Measurements from ENCODE around the gene NUMBL.

NUMBL gene

DNA sequence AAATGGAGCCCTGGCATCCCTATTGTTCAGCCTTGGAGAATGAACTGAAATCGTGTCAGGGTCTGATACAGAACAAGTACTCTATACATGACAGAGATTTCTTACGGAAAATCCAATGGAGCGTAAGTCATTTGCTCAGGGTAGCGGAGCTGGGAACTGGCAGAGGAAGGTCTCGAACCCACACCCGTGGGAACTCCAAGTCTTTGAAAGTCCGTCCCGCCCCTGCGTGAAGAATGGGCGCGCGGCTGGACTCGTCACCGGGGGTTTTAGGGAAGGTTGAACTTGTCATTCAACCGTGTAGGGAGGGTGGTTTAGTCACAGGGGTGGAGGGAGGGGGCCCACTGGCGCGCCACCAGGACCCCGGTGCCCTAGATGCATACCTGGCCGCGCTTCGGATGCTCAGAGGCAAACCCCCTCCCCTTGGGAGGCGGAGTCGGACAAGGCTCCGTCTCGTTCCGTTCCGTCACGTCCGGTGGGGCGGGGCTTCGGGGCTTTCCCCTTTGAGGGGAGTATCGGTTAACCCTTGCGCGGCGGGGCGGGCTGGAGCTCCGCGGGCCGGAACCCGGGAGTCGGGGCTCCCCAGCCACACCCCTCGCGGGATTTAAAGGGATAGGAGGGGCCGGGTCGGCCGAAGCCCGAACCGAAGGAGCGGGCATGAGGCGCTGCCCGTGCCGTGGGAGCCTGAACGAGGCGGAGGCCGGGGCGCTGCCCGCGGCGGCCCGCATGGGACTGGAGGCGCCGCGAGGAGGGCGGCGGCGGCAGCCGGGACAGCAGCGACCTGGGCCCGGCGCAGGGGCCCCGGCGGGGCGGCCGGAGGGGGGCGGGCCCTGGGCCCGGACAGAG, 26.3 kb upstream of the NUMBL start, which contains the start of the genes COQ8B and ITPKC:
COQ8B (minus strand) TSS at position 405 of the 843 bp plus-strand sequence. CDS start 2,254 bp downstream, outside the sequence.
ITPKC (plus strand) TSS at position 631 of the 843 bp plus-strand sequence; CDS start at position 655, 24 bp downstream.
- peak; percentile 100 for DNase-seq (ENCODE audit: low read depth in 2 of 2, low spot score in 1 of 2)

DNA sequence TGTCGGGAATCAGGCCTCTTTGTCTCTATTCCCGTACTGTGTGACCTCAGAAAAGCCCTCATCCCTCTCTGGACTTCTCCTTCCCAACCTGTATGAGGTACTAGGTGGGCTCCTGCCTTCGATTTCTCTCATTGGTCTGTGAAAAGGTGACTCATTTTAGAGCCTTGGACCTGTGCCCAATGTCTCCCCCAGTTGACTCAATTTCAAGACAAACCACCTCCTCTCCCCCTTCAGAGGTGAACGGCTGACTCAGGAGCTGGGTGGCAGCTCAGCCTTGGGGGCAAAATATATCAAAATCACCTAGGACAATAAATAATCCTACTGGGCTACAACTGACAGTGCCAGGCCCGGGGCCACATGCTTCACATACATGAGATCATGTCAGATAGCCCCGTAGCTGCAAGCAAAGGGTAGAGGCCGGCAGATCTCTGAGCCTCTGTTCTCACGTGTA, 25.6 kb upstream of the NUMBL start:
- DNase-seq (ENCODE audit: low read depth in 2 of 2, low spot score in 1 of 2), result peak; percentile 54 to 60

DNA sequence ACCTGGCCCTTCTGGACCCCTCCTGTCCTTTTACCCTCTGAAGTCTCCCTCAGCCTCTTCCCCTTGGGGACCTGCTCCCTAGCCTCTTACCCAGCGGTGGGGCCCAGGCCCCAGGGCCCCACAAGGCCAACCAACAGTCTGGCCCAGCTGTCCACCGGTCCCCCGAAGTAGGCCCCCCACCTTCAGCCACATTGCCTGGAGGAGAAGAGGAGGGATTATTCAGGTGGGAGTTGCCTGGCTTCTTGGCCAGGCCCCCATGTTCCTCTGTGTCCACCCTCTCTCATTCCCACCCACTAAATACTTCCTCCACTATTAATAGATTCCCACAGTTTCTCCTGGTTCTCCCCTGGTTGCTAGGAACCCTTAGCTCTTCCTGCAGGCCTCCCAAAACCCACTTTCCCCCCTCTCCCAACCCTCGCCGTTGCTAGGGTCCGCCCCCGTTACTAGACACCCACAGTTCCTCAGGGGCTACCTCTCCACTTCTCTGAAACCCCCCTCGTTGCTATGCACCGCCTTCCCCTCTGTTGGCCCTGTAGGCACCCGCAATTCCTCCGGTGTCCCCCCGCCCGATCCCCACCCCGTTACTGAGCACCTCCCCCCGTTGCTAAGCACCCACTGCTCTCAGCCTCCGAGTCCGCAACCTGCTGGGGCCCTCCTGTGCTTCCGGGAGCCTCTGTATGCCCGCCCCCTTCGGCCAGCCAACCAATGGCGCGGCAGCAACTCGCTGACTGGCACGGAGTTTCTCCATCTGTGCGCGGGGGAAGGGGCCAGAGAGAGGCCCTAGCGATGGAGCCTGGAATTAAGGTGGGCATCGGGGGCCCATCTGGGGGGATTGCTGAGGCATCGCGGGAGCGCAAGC, 24.2 kb upstream of the NUMBL start:
- DNase-seq (ENCODE audit: low read depth in 2 of 2, low spot score in 1 of 2), result peak; percentile 73 to 87

DNA sequence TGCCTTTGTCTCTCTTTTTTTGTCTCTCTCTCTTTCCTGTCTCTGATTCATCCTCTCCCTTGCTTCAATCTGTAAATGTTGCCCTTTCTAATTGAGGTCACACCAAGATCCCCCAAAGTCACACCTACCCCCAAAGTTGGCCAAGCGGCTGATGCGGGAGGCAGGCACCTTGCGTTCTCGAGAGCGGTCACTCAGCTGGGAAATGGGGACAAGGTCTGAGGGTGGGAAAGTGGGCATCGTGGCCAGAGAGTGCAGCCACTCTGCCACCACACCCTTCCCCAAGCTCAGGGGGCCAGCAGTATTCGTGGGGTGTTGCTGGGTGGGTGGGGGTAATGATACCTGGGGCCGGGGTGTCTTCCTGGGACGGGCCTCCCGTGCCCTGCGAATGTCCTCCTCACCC, 23.5 kb upstream of the NUMBL start:
- no peak for DNase-seq (ENCODE audit: low read depth in 2 of 2, low spot score in 1 of 2)

DNA sequence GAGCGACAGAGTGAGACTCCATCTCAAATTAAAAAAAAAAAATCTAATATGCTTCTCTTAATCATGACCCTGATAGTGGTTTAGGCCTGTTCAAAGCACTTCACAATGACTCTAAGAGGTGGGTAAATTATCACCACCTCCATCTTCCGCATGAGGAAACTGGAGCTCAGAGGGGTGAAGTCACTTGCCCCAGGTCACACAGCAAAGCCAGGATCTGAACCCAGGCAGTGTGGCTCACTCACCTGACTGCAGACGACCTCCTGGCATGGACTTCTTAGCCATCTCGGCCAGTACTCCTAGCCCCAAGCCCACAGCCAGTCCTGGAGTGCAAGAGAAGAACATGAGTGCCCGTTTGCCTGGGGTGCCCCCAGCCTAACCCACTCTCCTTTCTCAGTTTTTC, 19.4 kb upstream of the NUMBL start:
- DNase-seq (ENCODE audit: low read depth in 2 of 2, low spot score in 1 of 2), result no peak

DNA sequence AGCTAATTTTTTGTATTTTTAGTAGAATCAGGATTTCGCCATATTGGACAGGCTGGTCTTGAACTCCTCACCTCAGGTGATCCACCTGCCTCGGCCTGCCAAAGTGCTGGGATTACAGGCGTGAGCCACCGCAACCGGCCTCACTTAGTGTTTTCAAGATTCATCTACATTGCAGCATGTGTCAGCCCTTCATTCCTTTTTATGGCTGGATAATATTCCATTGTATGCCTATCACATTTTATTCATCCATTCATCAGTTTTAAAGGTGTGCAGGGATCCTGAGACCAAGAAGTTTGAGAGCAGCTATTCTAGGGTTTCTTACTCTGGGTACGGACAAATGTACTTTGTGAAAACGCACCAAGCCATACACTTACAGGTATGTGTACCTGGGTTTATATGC, 17.2 kb upstream of the NUMBL start:
- DNase-seq (ENCODE audit: low read depth in 2 of 2, low spot score in 1 of 2), result no peak

DNA sequence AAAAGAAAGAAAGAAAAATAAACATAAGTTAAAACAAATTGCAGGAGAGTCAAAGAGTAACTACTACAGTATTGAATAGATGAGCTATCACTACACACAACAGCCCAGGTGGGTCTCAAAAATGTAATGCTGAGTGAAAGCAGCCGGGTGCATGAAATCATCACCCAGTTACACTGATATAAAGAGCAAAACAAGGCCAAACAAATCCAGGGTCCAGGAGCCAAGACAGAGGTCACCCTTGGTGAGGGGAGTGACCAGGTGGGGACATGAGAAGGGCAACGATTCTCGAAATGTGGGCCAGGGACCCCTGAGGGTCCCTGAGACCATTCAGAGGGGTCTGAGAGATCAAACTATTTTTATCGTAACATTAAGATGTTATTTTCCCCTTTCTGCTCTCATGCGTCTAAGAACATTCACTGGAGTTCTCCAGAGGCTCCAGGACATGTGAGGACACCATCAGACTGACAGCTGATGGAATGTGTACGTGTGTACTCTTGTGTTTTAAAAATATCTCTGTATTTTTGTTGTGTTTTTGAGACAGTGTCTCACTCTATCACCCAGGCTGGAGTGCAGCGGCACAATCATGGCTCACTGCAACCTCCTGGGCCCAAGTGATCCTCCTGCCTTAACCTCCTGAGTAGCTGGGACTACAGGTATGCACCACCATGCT, 15.6 kb upstream of the NUMBL start:
- DNase-seq (ENCODE audit: low read depth in 2 of 2, low spot score in 1 of 2), result no peak

DNA sequence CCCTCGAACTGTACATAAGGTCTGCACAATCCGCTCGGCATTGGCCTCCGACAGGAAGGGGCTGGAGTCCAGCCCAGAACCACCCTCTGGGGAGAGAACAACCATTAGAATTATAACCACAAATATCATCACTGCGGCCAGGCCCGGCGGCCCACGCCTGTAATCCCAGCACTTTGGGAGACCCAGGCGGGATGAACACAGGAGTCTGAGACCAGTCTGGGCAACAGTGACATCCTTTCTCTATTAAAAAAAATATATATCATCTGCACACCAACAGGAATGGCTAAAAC, 14.9 kb upstream of the NUMBL start:
- DNase-seq (ENCODE audit: low read depth in 2 of 2, low spot score in 1 of 2), result no peak

DNA sequence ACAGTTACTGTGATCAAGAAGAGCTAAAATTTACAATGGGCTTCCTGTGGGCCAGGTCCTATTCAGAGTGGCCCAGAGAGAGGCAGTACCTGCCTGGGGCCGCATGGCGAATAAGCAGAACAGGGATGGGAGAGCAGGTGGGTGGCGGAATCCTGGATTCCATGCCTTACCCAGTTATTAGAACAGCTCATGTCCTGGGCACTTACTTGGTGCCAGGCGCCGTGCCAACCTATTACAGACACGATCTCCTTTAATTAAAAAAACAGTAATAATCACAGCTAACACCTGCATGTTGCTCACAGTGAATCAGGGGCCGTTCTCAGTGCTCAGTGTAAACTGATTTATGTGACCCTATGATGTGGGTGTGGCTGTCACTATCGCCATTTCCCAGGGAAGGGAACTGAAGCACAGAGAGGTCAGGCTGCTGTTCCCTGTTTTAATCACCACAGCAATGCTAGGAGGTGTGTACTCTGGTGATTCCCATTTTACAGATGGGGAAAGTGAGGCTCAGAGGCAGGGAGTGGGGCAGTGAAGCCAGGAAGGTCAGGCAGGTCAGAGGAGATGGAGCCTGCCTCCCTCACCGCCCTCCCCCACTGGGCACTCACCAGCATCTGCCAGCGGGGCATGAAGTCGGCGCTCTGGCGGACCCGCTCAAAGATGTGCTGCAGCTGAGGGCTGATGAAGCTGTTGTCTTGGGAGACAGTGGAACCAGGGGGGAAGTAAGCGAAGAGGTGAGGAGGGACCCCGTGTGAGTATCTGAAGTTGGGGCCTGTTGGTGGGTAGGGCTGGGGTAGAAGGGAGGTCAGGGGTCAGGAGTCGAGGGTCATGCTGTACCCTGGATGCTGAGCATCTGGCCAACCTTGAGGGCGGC, 14.3 kb upstream of the NUMBL start:
- no peak for DNase-seq (ENCODE audit: low read depth in 2 of 2, low spot score in 1 of 2)

DNA sequence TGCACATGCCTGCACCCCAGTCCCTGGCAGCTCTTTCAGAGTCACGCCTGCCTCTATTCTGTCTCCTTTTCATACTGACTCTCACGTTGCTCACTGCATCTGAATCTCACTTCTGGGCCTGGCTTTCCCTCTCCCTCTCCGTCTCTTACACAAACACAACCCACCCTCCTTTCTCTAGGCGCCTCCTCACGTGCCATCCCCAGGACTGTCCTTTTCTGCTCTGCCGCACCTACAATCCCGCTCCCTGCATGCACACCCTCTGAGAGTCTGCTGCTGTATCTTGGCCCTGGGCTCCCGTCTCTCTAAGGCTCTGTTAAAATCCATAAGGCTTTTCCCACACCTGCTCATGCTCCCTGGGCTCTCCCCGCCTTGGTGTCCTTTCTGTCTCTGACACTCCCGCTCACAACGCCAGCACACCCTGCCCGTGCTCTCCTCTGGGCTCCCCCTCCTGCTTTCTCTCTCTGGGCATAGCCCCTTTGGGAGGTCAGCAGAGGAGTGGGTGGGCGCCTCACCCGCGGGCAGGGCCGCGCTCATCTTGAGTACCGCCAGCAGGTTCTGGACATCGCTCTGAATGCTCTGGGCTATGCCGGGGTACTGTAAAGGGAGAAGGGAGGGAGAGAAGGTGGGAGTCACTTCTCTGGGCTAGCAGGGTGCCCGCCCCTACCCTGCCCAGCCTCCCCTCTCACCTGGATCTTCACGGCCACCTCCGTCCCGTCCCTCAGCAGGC, 12.7 kb upstream of the NUMBL start:
- DNase-seq (ENCODE audit: low read depth in 2 of 2, low spot score in 1 of 2), result no peak

DNA sequence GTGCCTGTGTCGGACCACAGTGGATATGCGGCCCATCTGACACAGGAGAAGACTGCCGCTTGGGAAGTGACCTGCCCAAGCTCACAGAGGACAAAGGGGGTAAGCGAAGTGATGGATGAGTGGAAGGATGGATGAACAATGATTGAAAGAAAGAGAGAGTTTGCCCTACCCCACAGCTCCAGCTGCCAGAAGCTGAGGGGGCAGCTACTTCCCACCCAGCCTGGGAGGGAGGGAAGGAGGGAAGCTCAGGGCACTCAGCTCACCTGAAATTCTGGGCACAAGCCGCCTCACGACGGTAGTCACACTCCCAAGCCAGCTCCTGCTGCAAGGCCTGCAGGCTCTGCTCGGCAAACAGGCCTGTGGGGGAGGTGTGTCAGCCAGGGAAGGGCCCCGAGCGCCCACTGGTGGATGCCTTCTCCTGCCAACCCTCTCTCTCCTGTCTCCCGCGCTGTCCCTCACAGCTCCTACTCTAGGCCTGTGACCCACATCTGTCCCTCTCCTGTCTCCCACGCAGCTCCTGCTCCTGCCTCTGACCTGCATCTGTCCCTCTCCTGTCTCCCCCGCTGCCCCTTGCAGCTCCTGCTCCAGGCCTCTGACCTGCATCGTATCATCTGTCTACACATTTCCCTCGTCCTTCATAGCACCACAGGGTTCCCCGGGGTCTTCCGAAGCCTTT, 12.0 kb upstream of the NUMBL start:
- DNase-seq (ENCODE audit: low read depth in 2 of 2, low spot score in 1 of 2), result no peak

DNA sequence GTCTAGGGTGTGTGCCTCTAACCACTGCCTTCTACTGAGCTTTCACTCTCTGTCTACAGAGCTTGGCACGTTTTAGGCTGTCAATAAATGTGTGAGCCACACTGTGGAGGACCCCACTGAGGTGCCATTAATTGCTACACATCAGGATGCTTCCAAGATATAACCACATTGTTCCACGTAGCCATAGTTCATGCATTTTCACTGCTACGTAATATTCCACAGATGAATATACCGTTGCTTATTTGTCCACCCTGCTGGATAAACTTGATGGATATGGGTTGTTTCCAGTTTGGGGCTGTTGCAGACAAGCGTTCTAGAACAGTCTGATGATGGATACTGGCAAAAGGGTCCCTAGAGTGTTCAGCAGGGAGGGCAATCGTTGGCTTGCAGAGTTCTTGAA, 11.3 kb upstream of the NUMBL start:
- no peak for DNase-seq (ENCODE audit: low read depth in 2 of 2, low spot score in 1 of 2)

DNA sequence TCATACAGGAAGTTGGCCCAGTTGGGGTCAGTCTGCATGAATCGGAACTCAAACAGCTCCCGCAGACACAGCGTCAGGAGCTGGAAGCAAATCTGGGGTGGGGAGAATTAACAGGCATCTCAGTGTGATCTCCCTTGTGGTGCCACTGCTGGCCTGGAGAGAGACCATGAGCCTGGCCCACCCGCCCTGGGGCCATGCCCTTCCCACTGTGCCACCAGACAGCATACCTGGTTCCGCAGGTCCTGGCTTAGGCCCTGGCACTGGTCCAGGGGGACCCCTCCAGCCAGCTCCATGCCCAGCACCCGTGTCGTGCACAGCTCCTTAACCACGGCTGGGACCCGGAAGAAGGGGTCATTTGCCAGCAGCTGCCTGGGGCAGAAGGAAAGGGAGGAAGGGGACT, 9.6 kb upstream of the NUMBL start:
- no peak for DNase-seq (ENCODE audit: low read depth in 2 of 2, low spot score in 1 of 2)

DNA sequence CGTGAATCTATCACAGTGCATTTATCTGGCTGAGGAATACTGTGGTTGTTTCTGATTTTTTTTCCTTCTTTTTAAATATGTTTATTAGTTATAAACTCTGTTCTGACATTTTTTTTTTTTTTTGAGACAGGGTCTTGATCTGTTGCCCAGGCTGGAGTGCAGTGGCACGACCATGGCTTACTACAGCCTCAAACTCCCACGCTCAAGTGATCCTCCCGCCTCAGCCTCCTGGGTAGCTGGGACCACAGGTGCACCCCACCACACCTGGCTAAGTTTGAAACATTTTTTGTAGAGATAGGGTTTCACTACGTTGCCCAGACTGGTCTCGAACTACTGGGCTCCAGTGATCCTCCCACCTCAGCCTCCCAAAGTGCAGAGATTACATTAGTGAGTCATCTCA, 6.6 kb upstream of the NUMBL start:
- DNase-seq (ENCODE audit: low read depth in 2 of 2, low spot score in 1 of 2), result no peak

DNA sequence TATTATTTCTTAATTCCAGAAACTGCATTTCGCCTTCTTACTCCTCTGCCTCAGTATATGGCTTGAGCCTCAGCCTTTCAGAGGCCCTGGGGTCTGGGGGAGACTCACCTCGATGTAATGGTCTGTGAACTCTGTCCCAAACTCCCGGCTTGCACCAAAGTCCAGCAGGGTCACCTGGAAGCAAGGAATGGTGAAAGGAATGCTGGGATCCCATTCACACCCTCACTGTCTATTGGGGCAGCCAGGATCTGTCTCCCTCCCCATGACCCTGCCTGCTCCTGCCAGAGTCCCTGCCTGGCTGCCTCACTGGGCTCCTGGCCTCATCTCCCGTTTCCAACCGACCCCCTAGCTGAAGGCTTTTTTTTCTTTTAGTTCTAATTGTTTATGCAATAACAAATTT, 5.4 kb upstream of the NUMBL start:
- no peak for DNase-seq (ENCODE audit: low read depth in 2 of 2, low spot score in 1 of 2)

DNA sequence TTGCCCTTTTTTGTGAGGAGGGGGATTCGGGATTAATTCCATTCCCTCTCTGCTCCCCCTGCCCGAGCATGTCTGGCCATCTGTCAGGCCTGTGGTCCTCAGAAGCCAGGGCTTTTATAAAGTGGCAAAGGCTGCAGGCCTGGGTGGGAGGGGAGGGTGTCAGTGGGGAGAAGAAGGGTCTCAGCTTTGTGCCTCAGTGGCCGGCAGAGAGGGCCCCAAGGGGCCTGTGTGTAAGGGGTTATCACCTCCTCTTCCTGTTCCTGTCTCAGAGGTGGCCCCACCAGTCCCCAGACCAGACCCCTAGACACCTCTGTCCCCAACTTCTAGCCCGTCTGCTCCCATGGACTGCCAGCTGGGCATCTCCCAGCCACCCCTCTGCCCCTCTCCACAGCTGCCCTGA, 3.4 kb upstream of the NUMBL start:
- no peak for DNase-seq (ENCODE audit: low read depth in 2 of 2, low spot score in 1 of 2)

DNA sequence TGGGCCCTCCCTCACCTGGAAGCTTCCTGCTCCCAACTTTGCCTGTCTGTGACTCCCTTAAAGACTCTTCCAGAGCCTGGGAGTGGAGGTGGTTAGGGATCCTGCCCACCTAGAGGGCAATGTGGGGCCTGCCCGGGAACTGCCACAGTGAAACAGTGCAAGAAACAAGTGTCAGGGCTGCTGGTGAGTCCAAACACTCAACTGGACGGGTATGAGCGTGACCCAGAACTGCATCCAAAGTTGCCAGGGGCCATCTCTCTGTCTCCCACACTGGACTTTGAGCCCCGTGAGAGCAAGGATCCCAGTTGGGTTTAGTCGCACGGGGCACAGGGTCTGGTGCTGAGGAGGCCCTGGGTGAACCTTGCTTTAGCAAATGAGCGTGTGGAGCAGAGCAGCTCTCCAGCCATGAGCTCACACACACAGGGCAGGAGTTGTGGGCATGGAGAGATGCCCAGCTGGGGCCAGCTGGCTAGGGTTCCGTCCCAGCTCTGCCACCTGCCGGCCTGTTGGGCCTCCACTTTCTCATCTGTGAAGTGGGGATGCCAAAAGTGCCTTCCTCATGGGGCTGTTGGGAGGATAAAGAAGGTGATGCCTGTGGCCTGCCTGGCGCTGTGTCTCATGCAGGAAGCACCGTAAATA, 2.8 kb upstream of the NUMBL start:
- DNase-seq (ENCODE audit: low read depth in 2 of 2, low spot score in 1 of 2), result no peak

DNA sequence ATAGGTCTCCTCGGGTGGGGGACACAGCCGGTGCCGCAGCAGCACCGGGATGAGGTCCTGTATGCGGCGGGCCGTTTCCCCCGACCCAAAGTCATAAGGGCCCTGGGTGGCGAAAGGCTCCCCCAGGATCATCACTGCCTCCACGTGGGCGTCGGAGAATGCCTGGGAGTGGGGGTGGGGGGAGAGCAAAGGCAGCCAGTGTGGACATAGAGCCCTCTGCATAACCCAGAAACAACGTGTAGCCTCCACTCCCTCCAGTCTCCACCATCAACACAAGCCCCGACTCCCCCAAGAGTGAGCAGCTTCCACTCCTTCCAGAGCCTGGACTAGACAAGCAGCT, 1.7 kb upstream of the NUMBL start:
- DNase-seq (ENCODE audit: low read depth in 2 of 2, low spot score in 1 of 2), result no peak

Data from stimulated activated CD8-positive, alpha-beta memory T cell treated with anti-CD3 and anti-CD28 coated beads, Interleukin-4, amount 100 ng/mL, for 1 hour (primary cell).